HepG2 (cell line): ENCODE results near the gene SNAP29. TPM values are rescaled to one million over a fixed set of nuclear protein-coding genes. Genes with fewer than 3 reads are reported as not detected.
A peak's percentile ranks its signal among the peaks of the same experiment; 100 is the strongest.

Experiments
- ATF6 ChIP-seq: sonication (generic); formaldehyde crosslinking; conservative IDR thresholded peaks from 2 replicates; pipeline ENCODE4 v1.4.0; 2020; ENCODE audit warnings: missing genetic modification reagents
- CREB1 ChIP-seq, 2 experiments: fragments of 450-650 bp in 1 of 2; IDR thresholded peaks; 2 replicates each; pipeline ENCODE4 v1.6.1; 2016 to 2017; ENCODE audit warnings: control low read depth in 1 of 2, mild to moderate bottlenecking in 1 of 2, missing compliant biosample characterization in 1 of 2, missing genetic modification characterization in 1 of 2
- FOXK2 ChIP-seq: fragments of 450-650 bp; IDR thresholded peaks from 2 replicates; pipeline ENCODE4 v1.6.1; 2016
- MAF1 ChIP-seq: sonication (generic); formaldehyde crosslinking; IDR thresholded peaks from 2 replicates; pipeline ENCODE4 v1.5.0; 2020; ENCODE audit warnings: missing genetic modification reagents, borderline replicate concordance
- NFE2L1 ChIP-seq: sonication (generic); formaldehyde crosslinking; IDR thresholded peaks from 2 replicates; pipeline ENCODE4 v1.4.0; 2020; ENCODE audit warnings: missing genetic modification reagents, mild to moderate bottlenecking, borderline replicate concordance
- REL ChIP-seq: sonication (generic); formaldehyde crosslinking; conservative IDR thresholded peaks from 2 replicates; pipeline ENCODE4 v1.8.0; 2022; ENCODE audit warnings: mild to moderate bottlenecking, missing genetic modification reagents, moderate library complexity
- RFXANK ChIP-seq: IDR thresholded peaks from 2 replicates; pipeline ENCODE4 v1.6.1; 2016
- SMAD9 ChIP-seq: sonication (generic); formaldehyde crosslinking; IDR thresholded peaks from 2 replicates; pipeline ENCODE4 v1.5.1; 2020; ENCODE audit warnings: mild to moderate bottlenecking, missing genetic modification reagents
- TFAP4 ChIP-seq: sonication (generic); IDR thresholded peaks from 2 replicates; pipeline ENCODE4 v1.6.1; 2016; ENCODE audit warnings: low read depth, borderline replicate concordance
- ZFP91 ChIP-seq: sonication (generic); formaldehyde crosslinking; IDR thresholded peaks from 2 replicates; pipeline ENCODE4 v1.9.0; 2022; ENCODE audit warnings: missing genetic modification reagents, mild to moderate bottlenecking, borderline replicate concordance
- ZNF121 ChIP-seq: sonication (generic); formaldehyde crosslinking; IDR thresholded peaks from 2 replicates; pipeline ENCODE4 v1.5.0; 2020; ENCODE audit warnings: mild to moderate bottlenecking, missing genetic modification reagents
- ZNF30 ChIP-seq: sonication (generic); formaldehyde crosslinking; IDR thresholded peaks from 2 replicates; pipeline ENCODE4 v1.5.0; 2020; ENCODE audit warnings: mild to moderate bottlenecking, missing genetic modification reagents
- ZNF343 ChIP-seq: sonication (generic); formaldehyde crosslinking; IDR thresholded peaks from 2 replicates; pipeline ENCODE4 v1.4.0; 2020; ENCODE audit warnings: mild to moderate bottlenecking, missing genetic modification reagents
- ZNF431 ChIP-seq: sonication (generic); formaldehyde crosslinking; IDR thresholded peaks from 2 replicates; pipeline ENCODE4 v1.9.0; 2022; ENCODE audit warnings: missing genetic modification reagents, low read depth, mild to moderate bottlenecking, borderline replicate concordance
- ZNF550 ChIP-seq: sonication (generic); formaldehyde crosslinking; IDR thresholded peaks from 2 replicates; pipeline ENCODE4 v1.4.0; 2020; ENCODE audit warnings: mild to moderate bottlenecking, missing genetic modification reagents, borderline replicate concordance
- ZNF644 ChIP-seq: IDR thresholded peaks from 2 replicates; pipeline ENCODE4 v1.6.1; 2016; ENCODE audit warnings: low read depth
- ZNF646 ChIP-seq: sonication (generic); formaldehyde crosslinking; IDR thresholded peaks from 2 replicates; pipeline ENCODE4 v1.9.0; 2021; ENCODE audit warnings: mild to moderate bottlenecking, missing genetic modification reagents
- ZNF678 ChIP-seq: sonication (generic); formaldehyde crosslinking; IDR thresholded peaks from 2 replicates; pipeline ENCODE4 v1.4.0; 2020; ENCODE audit warnings: mild to moderate bottlenecking, missing genetic modification reagents
- polyA plus RNA-seq, 8 experiments: library from polyadenylated mRNA; depleted of rRNA in 3 of 8; stranded (reverse) in 7 of 8; unstranded in 1 of 8; fragments of >200 nt; fragmentation: Illumina TruSeq in 4 of 8; extraction: Trizol in 4 of 8; gene quantifications; 2 replicates each; pipeline versions ENCODE4 v1.2.1 to v1.2.3, GENCODE V29; 2011 to 2016; ENCODE audit warnings: low read depth in 4 of 8, missing spikeins in 1 of 8, mixed read lengths in 1 of 8; ENCODE audit not compliant: insufficient read depth in 1 of 8
- total RNA-seq, 5 experiments: library from RNA; depleted of rRNA; stranded (reverse); fragments of >200 nt; fragmentation: Illumina TruSeq; extraction: Trizol; gene quantifications; 2 replicates each; pipeline ENCODE4 v1.2.3, GENCODE V29; 2016; ENCODE audit warnings: low read depth in 1 of 5

Gene SNAP29
- total and polyA plus RNA-seq, 2 of the 13 experiments (the other 11 are each of a cell fraction or from before 2014, with no cell fraction given): 12.3 to 30.7 TPM

GRCh38 chr22:20858615-20859416 is at the start of gene SNAP29, which contains the start of gene PI4KA (continued):
- TF ChIP-seq ZFP91 (CRISPR knock-in tag): peak; percentile 65; the same call in 1 of the 2 replicates
- TF ChIP-seq MAF1 (CRISPR knock-in tag): no peak
- TF ChIP-seq ZNF678 (CRISPR knock-in tag): no peak
- 0 out of 2 replicates have a peak, but pooled peaks have one; percentile 17 for TF ChIP-seq ZNF121
- no peak for TF ChIP-seq SMAD9 (CRISPR knock-in tag)
- no peak for TF ChIP-seq ZNF343
- no peak for TF ChIP-seq ZNF30 (CRISPR knock-in tag)
- peak; percentile 68; the same call in 1 of the 2 replicates for TF ChIP-seq CREB1 (IDR thresholded peaks at IDR 0.05)
- no peak for TF ChIP-seq CREB1 (CRISPR knock-in tag; IDR thresholded peaks at IDR 0.05)
- TF ChIP-seq ZNF431 (CRISPR knock-in tag): peak; percentile 70; the same call in 1 of the 2 replicates
- no peak for TF ChIP-seq ZNF644 (CRISPR knock-in tag)
- TF ChIP-seq ZNF646 (CRISPR knock-in tag): no peak
- TF ChIP-seq ATF6: no peak
- TF ChIP-seq REL: no peak; the same call in 1 of the 2 replicates
- no peak for TF ChIP-seq NFE2L1 (CRISPR knock-in tag)
- peak; percentile 32; the same call in 1 of the 2 replicates for TF ChIP-seq TFAP4
- 0 out of 2 replicates have a peak, but pooled peaks have one; percentile 78 for TF ChIP-seq ZNF550 (CRISPR knock-in tag)
- peak; percentile 28; the same call in 1 of the 2 replicates for TF ChIP-seq RFXANK (CRISPR knock-in tag)
- peak; percentile 96 for TF ChIP-seq FOXK2
